Esophagus muscularis mucosa (tissue), 4 donors: ENCODE results near the gene RBM8A. TPM values are rescaled to one million over a fixed set of nuclear protein-coding genes. Genes with fewer than 3 reads are reported as not detected.

Source experiments
- DNase-seq: peaks from one replicate; pipeline ENCODE4 v3.0.0-alpha.2; 2017; ENCODE audit errors: extremely low spot score
- H3K27ac ChIP-seq, 4 donors: fragments of 200-600 bp; sonication (generic); replicated peaks in 1 of 4; 1 replicate in 3 of 4; 2 replicates in 1 of 4; pipeline ENCODE4 v1.5.1; 2016 to 2019; ENCODE audit warnings: mild to moderate bottlenecking in 1 of 4
- H3K27me3 ChIP-seq, 4 donors: fragments of 200-600 bp; sonication (generic); one replicate each; pipeline versions ENCODE4 v1.5.1 to v1.6.0; 2016 to 2019
- H3K36me3 ChIP-seq, 4 donors: fragments of 200-600 bp; sonication (generic); one replicate each; pipeline ENCODE4 v1.5.1; 2016 to 2019
- H3K4me1 ChIP-seq, 4 donors: fragments of 200-600 bp; sonication (generic); one replicate each; pipeline ENCODE4 v1.5.1; 2016 to 2019
- H3K4me3 ChIP-seq, 4 donors: fragments of 200-600 bp; sonication (generic); 1 replicate in 2 of 4; 2 replicates in 2 of 4; pipeline ENCODE4 v1.5.1; 2016 to 2019; ENCODE audit warnings: mild to moderate bottlenecking in 4 of 4, moderate library complexity in 1 of 4
- H3K9me3 ChIP-seq, 4 donors: fragments of 200-600 bp; sonication (generic); 1 replicate in 3 of 4; 2 replicates in 1 of 4; pipeline ENCODE4 v1.5.1; 2016 to 2019
- CTCF ChIP-seq, 3 experiments: fragments of 200-600 bp in 2 of 3; fragments of 450-650 bp in 1 of 3; sonication (generic) in 2 of 3; IDR thresholded peaks; one replicate each; pipeline ENCODE4 v1.5.1; 2017 to 2019; ENCODE audit warnings: antibody characterized with exemption in 3 of 3, mild to moderate bottlenecking in 2 of 3, moderate library complexity in 1 of 3
- EP300 ChIP-seq: sonication (generic); formaldehyde crosslinking; IDR thresholded peaks from one replicate; pipeline ENCODE4 v1.6.1; 2017; ENCODE audit warnings: antibody characterized with exemption
- POLR2A ChIP-seq: fragments of 450-650 bp; IDR thresholded peaks from one replicate; pipeline ENCODE4 v1.6.1; 2017; ENCODE audit warnings: antibody characterized with exemption, moderate library complexity, mild to moderate bottlenecking, low read depth
- POLR2AphosphoS5 ChIP-seq, 2 donors: sonication (generic); formaldehyde crosslinking; IDR thresholded peaks; one replicate each; pipeline ENCODE4 v1.6.1; 2017; ENCODE audit warnings: antibody characterized with exemption in 2 of 2
- WGBS: methylation state at CpG from one replicate; pipeline ENCODE4 v1.1.5; 2018; 5-methylcytosine and 5-hydroxymethylcytosine counted together
- intact Hi-C: fragments of 100-400 bp; cut with DNase I; formaldehyde crosslinking; loops from one replicate; pipeline ENCODE4 v1.15.1; 2023
- total RNA-seq, 4 donors: library from RNA; depleted of rRNA; stranded (reverse); fragments of >200 nt; gene quantifications; one replicate each; pipeline versions ENCODE4 v1.1.0 to v1.2.1, GENCODE V29; 2016

Gene RBM8A
- total RNA-seq, 4 donors from 2014 or later = 42.8 to 119 (median 69.7) TPM

- Histone ChIP-seq H3K27me3 (no peaks in the 10 kb centered on the region), H3K4me3 (no peak overlapping the region), H3K36me3 (no peaks in the 10 kb centered on the region), H3K9me3 (no peaks in the 10 kb centered on the region), H3K4me1 (peaks cover 13 to 20% (median 15%) of the 10 kb centered on the region in 4 donors), H3K27ac (no peak overlapping the region)
- DNase-seq = no peak
- TF ChIP-seq POLR2A (no peak), CTCF (IDR thresholded peaks at IDR 0.05) (no peak), POLR2AphosphoS5 (IDR thresholded peaks at IDR 0.05) (no peak), EP300 (no peak)
- intact Hi-C loops = no loop called here
- 100% methylated on average over 1 of the region's 1 CpG for WGBS
Observed at GRCh38 chr1:145884675-145885074, 42.6 kb downstream of the RBM8A start.

GRCh38 chr1:145879775-145880174 is 47.5 kb downstream of the RBM8A start:
- WGBS = 71% methylated on average over 5 of the region's 5 CpGs
- intact Hi-C loops = no loop called here

GRCh38 chr1:145878724-145879123 is 48.6 kb downstream of the RBM8A start:
- DNase-seq = no peak
- intact Hi-C loops = no loop called here
- no peak overlapping the region for H3K4me3 ChIP-seq
- no peak overlapping the region for H3K27ac ChIP-seq
- TF ChIP-seq CTCF (IDR thresholded peaks at IDR 0.05) (no peak), EP300 (no peak), POLR2AphosphoS5 (IDR thresholded peaks at IDR 0.05) (no peak), POLR2A (no peak)
- WGBS = 96% methylated on average over 2 of the region's 2 CpGs
- H3K9me3 ChIP-seq = no peaks in the 10 kb centered on the region
- no peaks in the 10 kb centered on the region for H3K4me1 ChIP-seq
- H3K27me3 ChIP-seq = no peaks in the 10 kb centered on the region
- no peaks in the 10 kb centered on the region for H3K36me3 ChIP-seq

More at GRCh38 chr1:145879775-145880174, 47.5 kb downstream of the RBM8A start:
- TF ChIP-seq POLR2A = no peak
- no peak for TF ChIP-seq EP300
- TF ChIP-seq POLR2AphosphoS5 (IDR thresholded peaks at IDR 0.05) = no peak
- no peak for TF ChIP-seq CTCF (IDR thresholded peaks at IDR 0.05)
- H3K4me3 ChIP-seq = no peak overlapping the region
- peaks cover 0 to under 1% (median 0%) of the 10 kb centered on the region in 4 donors for H3K4me1 ChIP-seq
- H3K36me3 ChIP-seq = no peaks in the 10 kb centered on the region
- H3K27me3 ChIP-seq = no peaks in the 10 kb centered on the region
- DNase-seq = no peak
- H3K9me3 ChIP-seq = no peaks in the 10 kb centered on the region
- no peak overlapping the region for H3K27ac ChIP-seq

- Histone ChIP-seq H3K27me3 (no peaks in the 10 kb centered on the region), H3K4me3 (no peak overlapping the region), H3K27ac (no peak overlapping the region), H3K9me3 (no peaks in the 10 kb centered on the region), H3K36me3 (no peaks in the 10 kb centered on the region), H3K4me1 (peaks cover 0 to 4% (median 3%) of the 10 kb centered on the region in 4 donors)
- no peak for DNase-seq
- TF ChIP-seq EP300 (no peak), CTCF (IDR thresholded peaks at IDR 0.05) (no peak), POLR2AphosphoS5 (IDR thresholded peaks at IDR 0.05) (no peak), POLR2A (no peak)
- intact Hi-C loops = no loop called here
- WGBS = 72% methylated on average over 4 of the region's 7 CpGs
Observed at GRCh38 chr1:145877923-145878486, 49.3 kb downstream of the RBM8A start.

- H3K4me3 ChIP-seq = no peak overlapping the region
- WGBS = 94% methylated on average over 12 of the region's 12 CpGs
- no peaks in the 10 kb centered on the region for H3K27me3 ChIP-seq
- intact Hi-C loops = no loop called here
- H3K27ac ChIP-seq = no peak overlapping the region
- TF ChIP-seq EP300 (no peak), CTCF (IDR thresholded peaks at IDR 0.05) (no peak), POLR2AphosphoS5 (IDR thresholded peaks at IDR 0.05) (no peak), POLR2A (no peak)
- no peak for DNase-seq
- no peaks in the 10 kb centered on the region for H3K9me3 ChIP-seq
- H3K4me1 ChIP-seq = peaks cover 11 to 36% (median 30%) of the 10 kb centered on the region in 4 donors
- H3K36me3 ChIP-seq = no peaks in the 10 kb centered on the region
Observed at GRCh38 chr1:145874646-145875045, 52.6 kb downstream of the RBM8A start.
